Measurements from ENCODE around the gene GP1BA.

- peak in 3 of 4 experiments; percentile 26 to 43 (median 41) for TF ChIP-seq CTCF (IDR thresholded peaks at IDR 0.05)
- TF ChIP-seq EP300 (IDR thresholded peaks at IDR 0.05): no peak
- TF ChIP-seq POLR2A (IDR thresholded peaks at IDR 0.05): peak; percentile 48 to 62
- TF ChIP-seq POLR2AphosphoS5 (IDR thresholded peaks at IDR 0.05): peak; percentile 83
Observed at GRCh38 chr17:4967539-4968485, 35.7 kb downstream of the GP1BA start, which contains the start of gene SPAG7.

All from gastroesophageal sphincter (tissue), 3 donors.